HL-60 (cell line): Measurements from ENCODE around the gene METTL25B.
A peak's percentile ranks its signal among the peaks of the same experiment; 100 is the strongest.

Experiments used
- DNase-seq, 2 experiments: peaks; one replicate each; pipeline ENCODE4 v3.0.0-alpha.2; 2010 to 2020; ENCODE audit warnings: low read depth in 1 of 2, low spot score in 1 of 2
- H3K27ac ChIP-seq: fragments of 250-450 bp; sonication (Bioruptor Pico); replicated peaks from 2 replicates; pipeline ENCODE4 v1.5.1; 2020; ENCODE audit warnings: mild to moderate bottlenecking, moderate library complexity
- H3K27me3 ChIP-seq: fragments of 250-450 bp; sonication (Bioruptor Pico); 2 replicates; pipeline ENCODE4 v1.5.1; 2021; ENCODE audit warnings: mild to moderate bottlenecking, moderate library complexity; ENCODE audit not compliant: insufficient read depth, poor library complexity, severe bottlenecking
- H3K4me3 ChIP-seq: replicated peaks from 2 replicates; pipeline ENCODE4 v1.5.1; 2011; ENCODE audit warnings: mild to moderate bottlenecking, control low read depth, low read length; ENCODE audit not compliant: insufficient read depth
- CTCF ChIP-seq: IDR thresholded peaks from one replicate; pipeline ENCODE4 v1.5.1; 2011; ENCODE audit warnings: low read length, control low read depth, inconsistent platforms; ENCODE audit not compliant: insufficient read depth
- GABPA ChIP-seq: IDR thresholded peaks from 2 replicates; pipeline ENCODE4 v1.6.1; 2012; ENCODE audit warnings: low read depth
- POLR2AphosphoS5 ChIP-seq: IDR thresholded peaks from 2 replicates; pipeline ENCODE4 v1.6.1; 2012; ENCODE audit warnings: low read depth
- SPI1 ChIP-seq: IDR thresholded peaks from 2 replicates; pipeline ENCODE4 v1.6.1; 2012; ENCODE audit warnings: low read depth, mild to moderate bottlenecking, borderline replicate concordance
- TF ChIP-seq, protein P1 (sequence below): IDR thresholded peaks from 2 replicates; pipeline ENCODE4 v1.6.1; 2012; ENCODE audit warnings: low read depth; ENCODE audit not compliant: insufficient replicate concordance

METTL25B gene

GRCh38 chr1:156767101-156767878 lies 39.0 kb downstream of the METTL25B start, which contains the start of gene PRCC:
Gene PRCC (plus strand): TSS chr1:156767535. CDS start chr1:156767772, 237 bp downstream.
- H3K4me3 ChIP-seq, result peak within 1 kb of the TSS; percentile 87
- peak within 1 kb of the TSS; percentile 91 for H3K27ac ChIP-seq
- H3K27me3 ChIP-seq, result no peaks in the 10 kb centered on the region
- TF ChIP-seq, protein P1, sequence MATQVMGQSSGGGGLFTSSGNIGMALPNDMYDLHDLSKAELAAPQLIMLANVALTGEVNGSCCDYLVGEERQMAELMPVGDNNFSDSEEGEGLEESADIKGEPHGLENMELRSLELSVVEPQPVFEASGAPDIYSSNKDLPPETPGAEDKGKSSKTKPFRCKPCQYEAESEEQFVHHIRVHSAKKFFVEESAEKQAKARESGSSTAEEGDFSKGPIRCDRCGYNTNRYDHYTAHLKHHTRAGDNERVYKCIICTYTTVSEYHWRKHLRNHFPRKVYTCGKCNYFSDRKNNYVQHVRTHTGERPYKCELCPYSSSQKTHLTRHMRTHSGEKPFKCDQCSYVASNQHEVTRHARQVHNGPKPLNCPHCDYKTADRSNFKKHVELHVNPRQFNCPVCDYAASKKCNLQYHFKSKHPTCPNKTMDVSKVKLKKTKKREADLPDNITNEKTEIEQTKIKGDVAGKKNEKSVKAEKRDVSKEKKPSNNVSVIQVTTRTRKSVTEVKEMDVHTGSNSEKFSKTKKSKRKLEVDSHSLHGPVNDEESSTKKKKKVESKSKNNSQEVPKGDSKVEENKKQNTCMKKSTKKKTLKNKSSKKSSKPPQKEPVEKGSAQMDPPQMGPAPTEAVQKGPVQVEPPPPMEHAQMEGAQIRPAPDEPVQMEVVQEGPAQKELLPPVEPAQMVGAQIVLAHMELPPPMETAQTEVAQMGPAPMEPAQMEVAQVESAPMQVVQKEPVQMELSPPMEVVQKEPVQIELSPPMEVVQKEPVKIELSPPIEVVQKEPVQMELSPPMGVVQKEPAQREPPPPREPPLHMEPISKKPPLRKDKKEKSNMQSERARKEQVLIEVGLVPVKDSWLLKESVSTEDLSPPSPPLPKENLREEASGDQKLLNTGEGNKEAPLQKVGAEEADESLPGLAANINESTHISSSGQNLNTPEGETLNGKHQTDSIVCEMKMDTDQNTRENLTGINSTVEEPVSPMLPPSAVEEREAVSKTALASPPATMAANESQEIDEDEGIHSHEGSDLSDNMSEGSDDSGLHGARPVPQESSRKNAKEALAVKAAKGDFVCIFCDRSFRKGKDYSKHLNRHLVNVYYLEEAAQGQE, result no peak
- TF ChIP-seq SPI1 (peak; percentile 7; the same call in 1 of the 2 replicates), POLR2AphosphoS5 (peak; percentile 62; the same call in 1 of the 2 replicates), CTCF (no peak), GABPA (peak; percentile 73)
- peak; percentile 100 for DNase-seq

DNA sequence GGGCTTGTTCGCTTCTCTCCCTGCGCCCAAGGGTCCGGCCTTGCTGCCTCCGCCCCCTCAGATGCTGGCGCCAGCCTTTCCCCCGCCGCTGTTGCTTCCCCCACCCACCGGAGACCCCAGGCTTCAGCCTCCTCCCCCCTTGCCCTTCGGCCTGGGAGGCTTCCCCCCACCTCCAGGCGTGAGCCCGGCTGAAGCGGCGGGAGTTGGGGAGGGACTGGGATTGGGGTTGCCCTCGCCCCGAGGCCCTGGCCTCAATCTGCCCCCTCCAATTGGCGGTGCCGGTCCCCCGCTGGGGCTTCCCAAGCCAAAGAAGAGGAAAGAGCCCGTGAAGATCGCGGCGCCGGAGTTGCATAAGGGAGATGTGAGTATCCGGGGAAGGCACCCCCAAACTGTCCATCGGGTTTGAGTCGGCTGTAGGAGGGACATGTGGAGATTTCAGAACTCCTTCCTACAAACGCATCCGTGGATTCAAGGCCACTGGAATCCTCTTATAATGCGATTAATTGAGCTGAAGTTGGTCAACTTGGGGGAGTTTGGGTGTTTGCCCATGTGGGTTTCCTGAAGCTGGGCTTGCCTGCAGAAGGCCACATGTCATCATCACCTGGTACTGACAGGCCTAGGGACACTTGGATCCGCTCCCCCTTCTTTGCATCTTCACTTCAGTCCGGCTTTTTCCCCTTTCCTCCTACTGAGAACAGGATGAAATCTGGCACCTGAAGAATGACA lies 39.8 kb downstream of the METTL25B start:
- Histone ChIP-seq H3K27me3 (no peaks in the 10 kb centered on the region), H3K27ac (peak overlapping the region; percentile 91), H3K4me3 (peak overlapping the region; percentile 87)
- DNase-seq, result peak; percentile 31 to 41
- TF ChIP-seq SPI1 (no peak), POLR2AphosphoS5 (no peak), GABPA (no peak), CTCF (no peak)
- TF ChIP-seq, protein P1, result no peak

DNA sequence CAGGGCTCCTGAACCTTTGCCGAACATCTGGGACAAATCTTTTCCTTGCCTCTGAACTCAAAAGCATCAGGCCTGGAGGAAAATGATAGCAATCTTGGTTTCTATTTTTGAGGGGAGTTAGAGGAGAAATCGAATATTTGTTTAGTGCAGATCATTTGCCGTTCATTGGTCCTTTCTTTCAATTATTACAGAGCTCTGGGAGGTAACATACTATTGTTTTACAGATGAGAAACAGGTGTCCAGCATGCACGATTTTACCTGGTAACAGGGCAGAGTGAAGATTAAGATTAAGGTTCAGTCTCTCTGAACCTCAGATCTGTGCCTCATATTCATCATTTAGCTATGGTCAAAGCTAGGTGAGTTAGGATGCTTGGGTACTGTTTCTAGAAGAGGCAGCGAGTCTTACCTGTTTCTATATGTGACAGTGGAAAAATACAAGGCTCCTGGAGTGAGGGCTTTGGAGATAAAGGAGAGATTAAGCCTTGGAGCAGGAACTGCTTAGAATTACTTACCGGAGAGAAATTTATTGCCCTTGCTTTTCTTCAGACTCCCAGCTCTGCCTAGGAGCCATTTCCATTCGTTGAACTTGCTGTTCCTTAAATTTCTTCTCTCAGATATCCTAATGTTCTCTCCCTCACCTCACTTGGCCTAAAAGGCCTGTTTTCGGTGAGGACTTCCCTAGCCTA lies 40.5 kb downstream of the METTL25B start:
- Histone ChIP-seq H3K27me3 (no peaks in the 10 kb centered on the region), H3K4me3 (peak overlapping the region; percentile 87), H3K27ac (peak overlapping the region; percentile 91; the same call in 1 of the 2 replicates)
- DNase-seq, result no peak
- TF ChIP-seq, protein P1, result no peak
- TF ChIP-seq POLR2AphosphoS5, result no peak
- TF ChIP-seq CTCF, result no peak
- no peak for TF ChIP-seq GABPA
- TF ChIP-seq SPI1, result no peak
